ENCODE measurements around the gene CNNM1.

CNNM1 gene

GRCh38 chr10:99337901-99338300 is 8.7 kb downstream of the CNNM1 start:
- no peak for DNase-seq

- DNase-seq, result no peak
Observed at GRCh38 chr10:99339077-99339476, 9.9 kb downstream of the CNNM1 start.

GRCh38 chr10:99339563-99340047 is 10.4 kb downstream of the CNNM1 start:
- DNase-seq, result no peak

- no peak for DNase-seq
Observed at GRCh38 chr10:99340650-99341049, 11.5 kb downstream of the CNNM1 start.

- no peak for DNase-seq
Observed at GRCh38 chr10:99341248-99341647, 12.1 kb downstream of the CNNM1 start.

GRCh38 chr10:99341860-99342490 is 12.8 kb downstream of the CNNM1 start:
- DNase-seq, result no peak

GRCh38 chr10:99343262-99343661 is 14.1 kb downstream of the CNNM1 start:
- no peak for DNase-seq

- no peak for DNase-seq
Observed at GRCh38 chr10:99344715-99345114, 15.6 kb downstream of the CNNM1 start.

GRCh38 chr10:99345350-99345749 is 16.2 kb downstream of the CNNM1 start:
- no peak for DNase-seq

GRCh38 chr10:99346247-99346646 is 17.1 kb downstream of the CNNM1 start:
- no peak for DNase-seq

GRCh38 chr10:99347672-99348071 is 18.5 kb downstream of the CNNM1 start:
- no peak for DNase-seq

GRCh38 chr10:99353182-99353581 is 24.0 kb downstream of the CNNM1 start:
- no peak for DNase-seq

GRCh38 chr10:99357691-99358090 is 28.5 kb downstream of the CNNM1 start:
- no peak for DNase-seq

GRCh38 chr10:99358101-99358500 is 28.9 kb downstream of the CNNM1 start:
- no peak for DNase-seq

- DNase-seq, result no peak
Observed at GRCh38 chr10:99360934-99361333, 31.8 kb downstream of the CNNM1 start.

GRCh38 chr10:99364125-99364524 is 35.0 kb downstream of the CNNM1 start:
- no peak for DNase-seq

GRCh38 chr10:99365311-99365710 is 36.2 kb downstream of the CNNM1 start:
- no peak for DNase-seq

GRCh38 chr10:99365736-99366135 is 36.6 kb downstream of the CNNM1 start:
- no peak for DNase-seq

GRCh38 chr10:99366666-99367065 is 37.5 kb downstream of the CNNM1 start:
- DNase-seq, result no peak

GRCh38 chr10:99368646-99369045 is 39.5 kb downstream of the CNNM1 start:
- no peak for DNase-seq

- DNase-seq, result no peak
Observed at GRCh38 chr10:99369126-99369525, 40.0 kb downstream of the CNNM1 start.

- DNase-seq, result no peak
Observed at GRCh38 chr10:99369551-99369950, 40.4 kb downstream of the CNNM1 start.

GRCh38 chr10:99370993-99371392 is 41.8 kb downstream of the CNNM1 start:
- DNase-seq, result no peak

- no peak for DNase-seq
Observed at GRCh38 chr10:99372546-99373271, 43.6 kb downstream of the CNNM1 start.

GRCh38 chr10:99374526-99374925 is 45.4 kb downstream of the CNNM1 start:
- DNase-seq, result no peak
